Osteoblast (primary cell): ENCODE results near the gene AFF3. TPM values are rescaled to one million over a fixed set of nuclear protein-coding genes. Genes with fewer than 3 reads are reported as not detected.

Source experiments
- DNase-seq: peaks from one replicate; pipeline ENCODE4 v3.0.0; 2011; ENCODE audit warnings: low spot score, mixed read lengths; ENCODE audit not compliant: insufficient read length; ENCODE audit errors: missing footprints
- H2AFZ ChIP-seq: 2 replicates; pipeline ENCODE4 v1.6.0; 2011; ENCODE audit warnings: mild to moderate bottlenecking, low read length
- H3K27ac ChIP-seq: 2 replicates; pipeline ENCODE4 v1.5.1; 2011; ENCODE audit warnings: mild to moderate bottlenecking, low read depth, low read length, moderate library complexity
- H3K27me3 ChIP-seq: 2 replicates; pipeline ENCODE4 v1.6.0; 2012; ENCODE audit warnings: mild to moderate bottlenecking, control low read depth, inconsistent platforms, low read length, moderate library complexity; ENCODE audit not compliant: insufficient read depth
- H3K36me3 ChIP-seq: 2 replicates; pipeline ENCODE4 v1.5.1; 2011; ENCODE audit warnings: mild to moderate bottlenecking, low read length, control low read depth, moderate library complexity; ENCODE audit not compliant: insufficient read depth
- H3K4me1 ChIP-seq: 2 replicates; pipeline ENCODE4 v1.5.1; 2011; ENCODE audit warnings: mild to moderate bottlenecking, low read length, control low read depth, moderate library complexity; ENCODE audit not compliant: insufficient read depth
- H3K4me2 ChIP-seq: 2 replicates; pipeline ENCODE4 v1.6.0; 2011; ENCODE audit warnings: mild to moderate bottlenecking, low read length; ENCODE audit not compliant: insufficient read depth
- H3K4me3 ChIP-seq: fragments of 200-600 bp; sonication (generic); 3 replicates; pipeline ENCODE4 v1.5.1; 2012; ENCODE audit warnings: mild to moderate bottlenecking, low read length, inconsistent platforms; ENCODE audit not compliant: insufficient read depth
- H3K79me2 ChIP-seq: 2 replicates; pipeline ENCODE4 v1.6.0; 2012; ENCODE audit warnings: mild to moderate bottlenecking, low read length, control low read depth, inconsistent platforms; ENCODE audit not compliant: insufficient read depth
- H3K9me3 ChIP-seq: 2 replicates; pipeline ENCODE4 v1.5.1; 2011; ENCODE audit warnings: low read depth, low read length, control low read depth
- H4K20me1 ChIP-seq: 2 replicates; pipeline ENCODE4 v1.6.0; 2012; ENCODE audit warnings: mild to moderate bottlenecking, low read length, control low read depth; ENCODE audit not compliant: insufficient read depth
- total RNA-seq: library from RNA; depleted of rRNA; stranded (reverse); fragments of >200 nt; gene quantifications from 2 replicates; pipeline ENCODE4 v1.2.3, GENCODE V29; 2012
- TF ChIP-seq, protein P1 (sequence below): IDR thresholded peaks from 2 replicates; pipeline ENCODE4 v1.5.1; 2011; ENCODE audit warnings: mild to moderate bottlenecking, low read depth, low read length, moderate library complexity; ENCODE audit errors: extremely low read depth

The AFF3 gene
- total RNA-seq, 1 donor: 4.3 TPM

DNA sequence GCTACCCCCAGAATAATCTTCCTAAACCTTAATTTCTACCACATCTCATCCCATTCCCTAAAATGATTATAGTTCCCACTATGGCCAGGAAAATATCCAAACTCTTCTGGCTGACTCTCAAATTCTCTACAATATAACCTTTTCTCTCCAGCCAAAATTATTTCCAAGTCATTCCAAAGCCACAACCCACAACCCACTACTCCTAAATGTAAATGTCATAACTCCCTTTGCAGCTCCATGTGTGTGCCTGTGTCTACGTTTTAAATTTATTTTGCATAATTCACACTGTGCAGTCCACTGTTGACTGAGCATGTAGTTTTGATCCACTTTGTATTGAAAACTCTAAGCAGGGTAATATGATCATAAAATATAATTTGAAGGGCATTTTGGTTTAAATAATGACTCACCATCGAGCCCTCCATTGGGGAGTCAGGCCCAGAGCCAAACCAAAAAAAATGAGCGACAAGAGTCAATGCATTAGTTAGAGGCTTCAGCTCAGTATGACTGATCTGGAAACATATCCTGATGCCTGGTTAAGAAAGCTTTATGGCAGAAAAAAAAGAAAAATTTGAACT, 171.0 kb downstream of the AFF3 start:
- H3K4me2 ChIP-seq: peak overlapping the region; percentile 23
- DNase-seq: peak; percentile 61
- H2AFZ ChIP-seq: no peak overlapping the region
- H3K4me1 ChIP-seq: peaks cover 44% of the 10 kb centered on the region
- H3K27ac ChIP-seq: peak overlapping the region; percentile 20
- H3K79me2 ChIP-seq: no peaks in the 10 kb centered on the region
- no peaks in the 10 kb centered on the region for H3K27me3 ChIP-seq
- H3K9me3 ChIP-seq: no peaks in the 10 kb centered on the region
- H3K36me3 ChIP-seq: no peaks in the 10 kb centered on the region
- no peak overlapping the region for H3K4me3 ChIP-seq
- TF ChIP-seq, protein P1, sequence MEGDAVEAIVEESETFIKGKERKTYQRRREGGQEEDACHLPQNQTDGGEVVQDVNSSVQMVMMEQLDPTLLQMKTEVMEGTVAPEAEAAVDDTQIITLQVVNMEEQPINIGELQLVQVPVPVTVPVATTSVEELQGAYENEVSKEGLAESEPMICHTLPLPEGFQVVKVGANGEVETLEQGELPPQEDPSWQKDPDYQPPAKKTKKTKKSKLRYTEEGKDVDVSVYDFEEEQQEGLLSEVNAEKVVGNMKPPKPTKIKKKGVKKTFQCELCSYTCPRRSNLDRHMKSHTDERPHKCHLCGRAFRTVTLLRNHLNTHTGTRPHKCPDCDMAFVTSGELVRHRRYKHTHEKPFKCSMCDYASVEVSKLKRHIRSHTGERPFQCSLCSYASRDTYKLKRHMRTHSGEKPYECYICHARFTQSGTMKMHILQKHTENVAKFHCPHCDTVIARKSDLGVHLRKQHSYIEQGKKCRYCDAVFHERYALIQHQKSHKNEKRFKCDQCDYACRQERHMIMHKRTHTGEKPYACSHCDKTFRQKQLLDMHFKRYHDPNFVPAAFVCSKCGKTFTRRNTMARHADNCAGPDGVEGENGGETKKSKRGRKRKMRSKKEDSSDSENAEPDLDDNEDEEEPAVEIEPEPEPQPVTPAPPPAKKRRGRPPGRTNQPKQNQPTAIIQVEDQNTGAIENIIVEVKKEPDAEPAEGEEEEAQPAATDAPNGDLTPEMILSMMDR: no peak
- H4K20me1 ChIP-seq: no peaks in the 10 kb centered on the region

DNA sequence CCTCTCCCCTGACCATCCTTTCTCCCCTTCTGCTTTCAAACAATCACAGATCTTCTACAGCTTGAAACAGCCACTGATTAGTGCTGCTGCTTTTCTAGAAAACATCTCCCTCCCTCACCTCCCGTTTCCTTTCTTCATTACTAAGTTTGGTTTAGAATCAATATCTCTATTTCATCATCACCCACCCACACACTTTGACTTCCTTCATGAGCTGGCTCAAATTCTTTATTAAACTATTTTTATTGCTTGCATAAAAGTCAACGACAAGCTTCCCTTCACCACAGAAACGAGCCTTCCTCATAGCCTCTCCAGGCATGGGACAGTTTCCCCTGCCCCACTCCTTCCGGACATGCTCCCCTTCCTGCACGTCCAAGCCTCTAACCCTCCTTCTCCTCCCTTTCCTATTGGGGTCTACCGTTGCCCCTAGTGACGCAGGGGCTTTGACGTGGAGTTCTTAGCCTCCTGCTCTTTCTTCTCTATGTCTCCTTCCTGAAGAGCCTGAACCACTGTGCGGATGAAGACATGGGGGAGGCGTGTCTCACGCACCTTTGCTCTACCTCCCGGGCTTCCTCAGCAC, 172.0 kb downstream of the AFF3 start:
- no peak for DNase-seq
- Histone ChIP-seq H3K79me2 (no peaks in the 10 kb centered on the region), H3K36me3 (no peaks in the 10 kb centered on the region), H2AFZ (peak overlapping the region; percentile 8), H3K4me1 (peaks cover 41% of the 10 kb centered on the region), H3K27ac (no peak overlapping the region), H4K20me1 (no peaks in the 10 kb centered on the region), H3K4me2 (peak overlapping the region; percentile 54), H3K27me3 (no peaks in the 10 kb centered on the region), H3K4me3 (peak overlapping the region; percentile 12), H3K9me3 (no peaks in the 10 kb centered on the region)
- TF ChIP-seq, protein P1: no peak

DNA sequence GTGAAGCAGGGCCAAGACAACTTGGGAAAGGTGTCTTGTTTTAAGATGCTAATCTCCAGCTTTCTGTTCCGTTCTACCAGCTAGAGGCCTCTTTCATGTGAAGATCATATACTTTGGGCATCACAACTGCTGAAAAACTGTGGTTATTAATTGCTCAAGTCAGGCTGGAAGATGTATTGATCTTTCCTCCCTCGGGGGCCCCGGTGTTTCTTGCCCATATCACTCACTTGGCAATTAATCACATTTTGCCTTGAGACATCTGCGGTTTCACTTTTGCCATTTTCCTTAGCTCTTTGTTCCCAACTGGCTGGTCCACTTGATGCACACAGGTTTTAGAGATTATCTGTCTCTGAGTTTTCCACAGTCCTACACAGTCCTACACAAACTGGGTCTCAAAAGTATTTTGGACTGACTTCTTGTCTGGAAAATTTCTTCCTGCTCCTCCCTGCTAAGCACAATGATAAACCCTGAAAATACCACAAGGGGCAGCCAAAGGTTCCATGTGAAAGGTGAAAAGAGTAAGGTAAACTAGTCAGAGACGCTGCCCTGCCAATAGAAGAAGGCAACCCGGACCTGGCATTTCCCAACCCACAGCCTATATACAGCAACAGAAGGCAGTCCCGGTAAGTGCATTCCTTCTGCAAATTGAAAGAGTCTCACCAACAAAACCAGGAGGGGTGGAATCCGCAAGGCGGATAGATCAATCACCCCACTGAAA, 181.0 kb downstream of the AFF3 start:
- H2AFZ ChIP-seq: no peak overlapping the region

DNA sequence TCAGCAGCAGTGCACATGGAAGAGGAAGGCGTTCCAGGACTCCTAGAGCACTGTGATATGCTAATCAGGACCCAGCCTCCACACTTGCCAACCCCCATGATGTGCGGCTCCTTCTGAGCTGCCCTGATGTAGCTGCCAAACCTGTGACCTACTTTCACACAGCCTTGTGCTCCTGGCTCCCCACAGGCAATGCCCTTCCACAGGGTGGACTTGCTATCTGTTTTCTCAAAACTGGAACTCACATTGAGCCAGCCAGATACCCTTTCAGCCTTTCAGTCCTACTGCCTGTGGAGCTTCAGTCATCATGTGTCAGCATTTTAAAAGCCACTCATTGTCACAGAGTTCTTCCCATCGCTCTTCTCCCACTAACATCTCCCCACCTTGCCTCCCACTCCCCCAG, 181.6 kb downstream of the AFF3 start:
- Histone ChIP-seq H2AFZ (no peak overlapping the region), H4K20me1 (no peaks in the 10 kb centered on the region), H3K36me3 (no peaks in the 10 kb centered on the region), H3K27me3 (no peaks in the 10 kb centered on the region), H3K4me3 (no peak overlapping the region), H3K4me1 (no peaks in the 10 kb centered on the region), H3K27ac (no peak overlapping the region), H3K4me2 (no peak overlapping the region), H3K79me2 (no peaks in the 10 kb centered on the region), H3K9me3 (no peaks in the 10 kb centered on the region)
- no peak for DNase-seq
- TF ChIP-seq, protein P1: no peak

More for the DNA sequence above, 181.0 kb downstream of the AFF3 start:
- H3K4me3 ChIP-seq: no peak overlapping the region
- TF ChIP-seq, protein P1: no peak
- no peak for DNase-seq
- H3K4me2 ChIP-seq: no peak overlapping the region
- H3K9me3 ChIP-seq: no peaks in the 10 kb centered on the region
- no peaks in the 10 kb centered on the region for H3K27me3 ChIP-seq
- no peaks in the 10 kb centered on the region for H4K20me1 ChIP-seq
- no peak overlapping the region for H3K27ac ChIP-seq
- no peaks in the 10 kb centered on the region for H3K36me3 ChIP-seq
- no peaks in the 10 kb centered on the region for H3K79me2 ChIP-seq
- no peaks in the 10 kb centered on the region for H3K4me1 ChIP-seq
